ENCODE measurements around the gene SLC35F3. TPM values are rescaled to one million over a fixed set of nuclear protein-coding genes. Genes with fewer than 3 reads are reported as not detected.

Gene SLC35F3
- total RNA-seq, 2 donors from 2014 or later: not detected

GRCh38 chr1:234004591-234004990 is 100.1 kb downstream of the SLC35F3 start:
- no peak for DNase-seq (ENCODE audit: low spot score)
- intact Hi-C loops (cut with DNase I): no loop called here

DNA sequence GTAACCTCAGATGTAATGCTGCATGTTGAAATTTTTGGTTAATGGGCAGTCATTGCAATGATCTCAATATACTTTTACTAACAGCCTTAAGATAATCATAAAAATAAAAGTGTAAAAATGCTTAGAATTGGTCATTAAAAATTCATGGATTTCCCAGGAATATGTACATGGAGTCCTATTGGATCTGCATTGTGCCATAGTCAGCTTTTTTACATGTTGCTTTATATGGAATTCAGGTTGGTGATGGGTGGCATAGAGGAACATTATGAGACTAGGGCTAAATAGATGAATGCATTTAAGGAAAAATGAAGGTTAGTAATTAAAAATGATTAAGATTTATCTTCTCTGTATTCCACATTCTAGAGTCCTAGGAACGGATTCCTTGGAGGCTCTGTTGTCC is 103.2 kb downstream of the SLC35F3 start:
- intact Hi-C loops (cut with DNase I): no loop called here
- no peak for DNase-seq (ENCODE audit: low spot score)

DNA sequence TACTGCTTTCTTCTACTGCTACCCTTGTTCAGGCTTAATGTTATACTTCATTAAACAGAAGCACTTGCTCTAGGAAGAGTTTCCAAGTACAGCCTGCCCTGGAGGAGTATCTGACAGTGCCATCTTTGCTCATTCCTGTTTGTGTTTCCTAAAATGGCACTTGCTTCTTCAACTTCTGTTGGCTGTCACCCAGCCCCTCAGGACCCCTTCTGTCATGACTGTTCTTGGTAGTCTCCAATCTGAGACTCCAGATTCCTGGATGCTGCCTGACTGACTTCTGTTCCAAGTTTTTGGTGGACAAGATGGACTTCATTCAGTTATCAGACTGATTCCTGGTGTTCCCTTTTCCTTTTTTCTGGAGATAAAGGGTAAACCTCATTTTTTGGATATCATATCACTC is 104.1 kb downstream of the SLC35F3 start:
- DNase-seq (ENCODE audit: low spot score): no peak
- intact Hi-C loops (cut with DNase I): no loop called here

DNA sequence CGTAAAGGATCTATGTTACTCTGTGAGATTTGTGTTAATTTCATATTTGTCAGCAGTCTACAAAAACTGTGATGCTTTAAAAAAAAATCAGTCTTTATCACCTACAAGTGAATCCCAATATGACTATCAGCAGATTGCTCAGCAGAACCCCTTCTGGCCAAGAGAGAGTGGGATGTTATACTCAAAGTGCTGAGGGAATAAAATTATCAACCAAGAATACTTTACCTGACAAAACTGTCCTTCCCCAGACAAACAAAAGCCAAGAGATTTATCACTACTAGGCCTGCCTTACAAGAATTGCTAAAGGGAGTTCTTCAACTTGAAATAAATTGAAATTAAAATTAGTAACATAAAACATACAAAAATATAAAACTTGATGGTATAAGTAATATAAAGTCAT is 105.2 kb downstream of the SLC35F3 start:
- intact Hi-C loops (cut with DNase I): no loop called here
- no peak for DNase-seq (ENCODE audit: low spot score)

DNA sequence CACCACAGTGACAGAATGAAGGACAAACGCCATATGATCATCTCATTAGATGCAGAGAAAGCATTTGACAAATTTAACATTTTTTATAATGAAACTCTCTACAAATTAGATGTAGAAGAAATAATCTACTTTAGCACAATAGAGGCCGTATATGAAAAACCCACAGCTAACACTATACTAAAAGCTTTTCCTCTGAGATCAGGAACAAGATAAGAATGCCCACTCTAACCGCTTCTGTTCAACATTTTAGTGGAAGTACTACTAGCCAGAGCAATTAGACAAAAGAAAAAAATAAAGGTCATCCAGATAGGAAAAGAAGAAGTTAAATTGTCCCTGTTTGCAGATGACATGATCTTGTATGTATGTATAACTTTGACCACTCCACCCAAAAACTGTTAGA is 109.7 kb downstream of the SLC35F3 start:
- intact Hi-C loops (cut with DNase I): no loop called here
- DNase-seq (ENCODE audit: low spot score): no peak

DNA sequence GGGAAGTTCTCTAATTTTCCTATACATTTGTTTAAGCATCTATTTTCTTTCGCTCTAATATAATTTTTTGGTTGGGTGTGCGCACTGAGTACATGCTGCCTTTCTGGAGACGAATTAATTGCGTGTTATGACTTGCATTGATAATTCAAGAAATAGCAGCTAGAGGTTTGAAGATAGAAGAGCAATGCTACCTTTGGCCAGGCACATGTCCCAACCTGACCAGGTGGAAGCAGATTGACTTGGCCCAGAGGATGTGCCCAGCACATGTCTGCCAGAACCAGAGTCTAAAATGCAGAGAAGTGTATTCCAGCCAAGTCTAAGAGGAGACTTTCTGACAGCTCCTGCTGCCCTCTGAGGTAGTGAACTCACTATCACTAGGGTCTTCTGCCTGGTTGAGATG is 114.3 kb downstream of the SLC35F3 start:
- no peak for DNase-seq (ENCODE audit: low spot score)
- intact Hi-C loops (cut with DNase I): no loop called here

GRCh38 chr1:234019387-234019786 is 114.9 kb downstream of the SLC35F3 start:
- DNase-seq (ENCODE audit: low spot score): no peak

DNA sequence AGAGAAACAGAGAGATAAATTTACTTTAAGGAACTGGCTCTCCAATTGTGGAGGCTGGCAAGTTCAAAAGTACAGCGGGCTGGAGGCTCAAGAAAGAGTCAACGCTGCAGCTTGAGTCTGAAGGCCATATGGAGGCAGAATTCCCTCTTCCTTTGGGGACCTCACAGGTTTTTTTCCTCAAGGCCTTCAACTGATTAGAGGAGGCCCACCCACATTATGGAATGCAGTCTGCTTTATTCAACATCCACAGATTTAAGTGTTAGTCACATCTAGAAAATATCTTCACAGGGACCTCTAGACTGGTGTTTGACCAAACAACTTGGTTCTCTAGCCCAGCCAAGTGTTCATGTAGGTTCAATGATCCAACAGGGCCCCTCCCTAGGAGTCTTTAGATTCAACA is 117.8 kb downstream of the SLC35F3 start:
- intact Hi-C loops (cut with DNase I): no loop called here
- no peak for DNase-seq (ENCODE audit: low spot score)

More at GRCh38 chr1:234019387-234019786, 114.9 kb downstream of the SLC35F3 start:
- intact Hi-C loops (cut with DNase I): no loop called here

- intact Hi-C loops (cut with DNase I): no loop called here
- no peak for DNase-seq (ENCODE audit: low spot score)
Observed at GRCh38 chr1:234039603-234040002, 135.1 kb downstream of the SLC35F3 start.

DNA sequence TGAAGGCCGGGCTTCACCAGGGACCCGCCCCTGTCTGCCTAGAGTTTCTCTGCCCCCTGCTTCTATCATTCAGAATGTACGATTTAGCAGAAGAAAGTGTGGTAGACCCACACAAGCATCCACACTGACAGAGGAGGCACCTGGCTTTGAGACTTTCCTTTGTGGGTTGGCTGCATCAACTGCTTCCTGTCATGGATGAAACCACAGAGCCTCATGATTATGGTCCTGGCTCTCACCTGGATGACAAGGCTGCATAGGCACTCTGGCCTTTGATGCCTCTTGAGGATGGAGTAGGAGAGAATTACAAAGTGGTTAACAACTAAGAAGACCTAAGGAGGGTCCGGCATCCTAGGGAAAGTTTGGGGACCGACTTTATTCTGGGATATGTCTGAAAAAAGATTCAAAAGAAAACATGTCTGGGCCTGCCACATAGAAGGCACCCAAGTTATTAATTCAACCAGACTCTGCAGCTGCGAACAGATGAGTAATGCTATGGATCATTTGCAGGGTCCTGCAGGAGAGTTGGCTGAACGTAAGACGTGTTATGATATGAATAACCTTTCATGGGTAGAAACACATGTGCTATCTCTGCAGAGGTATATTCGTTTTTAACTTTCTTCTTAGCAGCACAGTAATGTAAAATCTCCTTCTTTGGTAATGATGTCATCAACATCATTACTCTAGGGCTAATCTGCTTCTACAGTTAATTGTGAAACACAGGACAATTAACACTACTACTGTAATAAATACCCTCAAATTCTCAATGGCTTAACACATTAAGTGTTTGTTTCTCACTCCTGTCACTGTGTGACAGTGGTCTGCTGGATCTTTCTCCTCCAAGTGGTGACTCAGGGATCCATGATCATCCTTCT is 136.2 kb downstream of the SLC35F3 start:
- no peak for DNase-seq (ENCODE audit: low spot score)
- intact Hi-C loops (cut with DNase I): no loop called here

DNA sequence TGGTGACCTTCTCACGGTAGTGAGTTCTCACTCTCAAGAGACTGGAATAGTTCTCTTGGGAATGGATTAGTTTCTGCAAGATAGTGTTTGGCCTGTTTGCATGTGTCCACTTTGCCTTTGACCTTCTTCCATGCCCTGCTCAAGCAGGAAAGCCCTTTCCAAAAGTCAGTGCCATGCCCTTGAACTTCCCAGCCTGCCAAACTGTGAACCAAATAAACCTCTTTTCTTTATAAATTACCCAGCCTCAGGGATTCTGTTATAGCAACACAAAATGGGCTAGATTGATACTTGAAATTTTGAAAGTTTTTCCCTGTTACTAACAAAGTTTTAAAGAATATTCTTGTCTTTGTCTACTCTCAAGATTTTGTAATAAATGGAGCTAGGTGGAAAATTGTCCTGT is 139.6 kb downstream of the SLC35F3 start:
- intact Hi-C loops (cut with DNase I): no loop called here

GRCh38 chr1:234047123-234047522 is 142.6 kb downstream of the SLC35F3 start:
- intact Hi-C loops (cut with DNase I): no loop called here
- no peak for DNase-seq (ENCODE audit: low spot score)

More for the DNA sequence above, 139.6 kb downstream of the SLC35F3 start:
- DNase-seq (ENCODE audit: low spot score): no peak

- no peak for DNase-seq (ENCODE audit: low spot score)
- intact Hi-C loops (cut with DNase I): loop anchor here in 1 of 2 donors (10.0 kb wide), 1 partner anchor 667 kb away; no protein-coding TSS in a partner anchor
Observed at GRCh38 chr1:234062166-234062565, 157.7 kb downstream of the SLC35F3 start.

GRCh38 chr1:234065794-234066447 is 161.4 kb downstream of the SLC35F3 start:
- peak; percentile 92 for DNase-seq (ENCODE audit: low spot score)
- intact Hi-C loops (cut with DNase I): loop anchor here in 1 of 2 donors (10.0 kb wide), 1 partner anchor 671 kb away; no protein-coding TSS in a partner anchor

GRCh38 chr1:234067581-234068337 is 163.3 kb downstream of the SLC35F3 start:
- intact Hi-C loops (cut with DNase I): loop anchor here in 1 of 2 donors (10.0 kb wide), 1 partner anchor 673 kb away; no protein-coding TSS in a partner anchor
- DNase-seq (ENCODE audit: low spot score): no peak

DNA sequence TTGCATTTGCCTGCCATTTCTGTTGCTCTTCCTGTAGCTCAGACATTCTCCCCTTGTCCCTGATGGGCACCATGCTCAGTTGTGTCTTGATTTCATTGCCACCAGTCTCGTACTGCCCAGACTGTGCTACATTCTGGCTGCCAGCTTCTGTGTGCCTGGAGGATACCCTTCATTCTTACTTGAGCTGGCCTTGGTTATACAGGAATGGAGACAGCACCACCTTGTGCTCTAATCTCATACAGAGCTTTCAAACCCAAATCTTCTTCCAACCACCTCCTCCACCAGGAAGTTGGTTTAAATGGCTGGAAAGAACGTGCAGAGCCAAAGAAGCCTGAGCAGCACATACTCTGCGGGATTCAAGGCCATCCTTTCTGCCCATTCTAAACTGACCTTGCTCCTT is 165.3 kb downstream of the SLC35F3 start:
- intact Hi-C loops (cut with DNase I): loop anchor here in 1 of 2 donors (10.0 kb wide), 1 partner anchor 675 kb away; no protein-coding TSS in a partner anchor

GRCh38 chr1:234072793-234073192 is 168.3 kb downstream of the SLC35F3 start:
- intact Hi-C loops (cut with DNase I): no loop called here
- DNase-seq (ENCODE audit: low spot score): no peak

More for the DNA sequence above, 165.3 kb downstream of the SLC35F3 start:
- DNase-seq (ENCODE audit: low spot score): no peak

DNA sequence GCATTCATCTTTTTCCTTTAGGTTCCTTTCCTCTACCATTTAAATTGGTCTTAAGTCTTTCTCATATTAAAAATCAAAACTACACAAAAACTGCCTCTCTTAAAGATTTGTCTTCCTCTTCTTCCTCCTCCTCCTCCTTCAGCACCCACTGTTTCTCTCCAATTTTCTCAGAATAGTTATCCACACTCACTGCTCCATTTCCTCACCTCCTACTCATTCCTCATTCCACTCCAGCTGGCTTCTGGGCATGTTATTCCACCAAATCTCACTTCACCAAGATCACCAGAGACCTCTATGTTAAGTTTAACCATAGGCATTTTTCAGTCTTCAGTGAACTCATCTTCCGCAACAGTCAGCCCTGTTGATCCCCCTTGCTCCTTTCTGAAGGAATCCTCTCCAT is 173.7 kb downstream of the SLC35F3 start:
- DNase-seq (ENCODE audit: low spot score): no peak
- intact Hi-C loops (cut with DNase I): no loop called here

DNA sequence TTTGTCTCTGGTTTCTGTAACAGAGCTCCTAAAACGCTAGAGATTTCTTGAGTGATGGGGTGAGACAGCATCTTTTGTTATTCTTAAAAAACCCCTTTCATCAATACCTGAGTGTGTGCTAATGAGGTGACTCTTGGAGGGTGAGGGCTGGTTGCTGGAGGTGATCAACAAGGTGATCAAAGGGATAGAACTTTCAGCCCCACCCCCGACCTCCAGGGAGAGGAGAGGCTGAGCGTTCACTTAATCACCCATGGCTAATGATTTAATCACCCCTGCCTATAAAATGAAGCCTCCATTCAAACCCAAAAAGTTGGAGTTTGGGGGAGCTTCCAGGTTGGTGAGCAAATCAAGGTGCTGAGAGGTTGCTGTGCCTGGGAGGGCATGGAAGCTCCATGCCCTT is 175.4 kb downstream of the SLC35F3 start:
- intact Hi-C loops (cut with DNase I): no loop called here
- DNase-seq (ENCODE audit: low spot score): no peak

- intact Hi-C loops (cut with DNase I): no loop called here
Observed at GRCh38 chr1:234083460-234083859, 179.0 kb downstream of the SLC35F3 start.

More at GRCh38 chr1:234083460-234083859, 179.0 kb downstream of the SLC35F3 start:
- no peak for DNase-seq (ENCODE audit: low spot score)
